SK-N-SH (cell line): ENCODE measurements around the gene PSMB9. TPM values are rescaled to one million over a fixed set of nuclear protein-coding genes. Genes with fewer than 3 reads are reported as not detected.

Experiments used
- CTCF ChIA-PET: fragments of 300-600, 350-600 bp; formaldehyde crosslinking; extraction: SDS; loops from one replicate; lab custom pipeline; 2021; lab: Yijun Ruan, JAX
- POLR2A ChIA-PET: fragments of 350-600 bp; sonication (Branson Sonifier 250); formaldehyde crosslinking; extraction: SDS; loops from one replicate; lab custom pipeline; 2020; ENCODE audit warnings: antibody characterized with exemption, inconsistent platforms; lab: Yijun Ruan, JAX
- DNase-seq: peaks from one replicate; pipeline ENCODE4 v3.0.0; 2012
- H2AFZ ChIP-seq: fragments of 200-600 bp; sonication (generic); 2 replicates; pipeline ENCODE4 v1.8.1; 2016; ENCODE audit warnings: antibody characterized with exemption, mild to moderate bottlenecking, low read depth
- H3F3A ChIP-seq: fragments of 200-600 bp; sonication (generic); replicated peaks from 2 replicates; pipeline ENCODE3; 2016; ENCODE audit warnings: antibody characterized with exemption, mild to moderate bottlenecking; ENCODE audit not compliant: insufficient read depth
- H3K27ac ChIP-seq, 2 experiments: fragments of 200-500 bp in 1 of 2; fragments of 200-600 bp in 1 of 2; sonication (Bioruptor generic) in 1 of 2; sonication (generic), shearing (Covaris generic) in 1 of 2; 2 replicates each; pipeline versions ENCODE4 v1.5.1 to v1.6.1; 2014 to 2016; ENCODE audit warnings: low read depth in 2 of 2, inconsistent platforms in 1 of 2, low read length in 1 of 2, mild to moderate bottlenecking in 1 of 2, mixed read lengths in 1 of 2
- H3K27me3 ChIP-seq: fragments of 200-600 bp; sonication (generic), shearing (Covaris generic); 2 replicates; pipeline ENCODE4 v1.6.1; 2016; ENCODE audit warnings: mixed run types; ENCODE audit not compliant: insufficient read depth
- H3K36me3 ChIP-seq, 2 experiments: fragments of 200-500 bp in 1 of 2; fragments of 200-600 bp in 1 of 2; sonication (Bioruptor generic) in 1 of 2; sonication (generic) in 1 of 2; replicated peaks in 1 of 2; 2 replicates each; pipeline versions ENCODE3 to v1.5.1; 2014 to 2016; ENCODE audit warnings: low read length in 1 of 2, mild to moderate bottlenecking in 1 of 2; ENCODE audit not compliant: insufficient read depth in 2 of 2, control insufficient read depth in 1 of 2
- H3K4me1 ChIP-seq, 2 experiments: fragments of 200-500 bp in 1 of 2; fragments of 200-600 bp in 1 of 2; sonication (Bioruptor generic) in 1 of 2; sonication (generic), shearing (Covaris generic) in 1 of 2; 2 replicates each; pipeline versions ENCODE4 v1.5.1 to v1.6.1; 2014 to 2016; ENCODE audit warnings: low read depth in 1 of 2, low read length in 1 of 2, mixed run types in 1 of 2; ENCODE audit not compliant: insufficient read depth in 2 of 2, control insufficient read depth in 1 of 2
- H3K4me2 ChIP-seq: fragments of 200-600 bp; sonication (generic), shearing (Covaris generic); 2 replicates; pipeline ENCODE4 v1.6.1; 2017; ENCODE audit warnings: mixed run types
- H3K4me3 ChIP-seq, 2 experiments: fragments of 200-500 bp in 1 of 2; fragments of 200-600 bp in 1 of 2; sonication (Bioruptor generic) in 1 of 2; sonication (generic), shearing (Covaris generic) in 1 of 2; 2 replicates each; pipeline versions ENCODE4 v1.5.1 to v1.8.1; 2014 to 2016; ENCODE audit warnings: low read depth in 2 of 2, inconsistent platforms in 1 of 2, low read length in 1 of 2, mild to moderate bottlenecking in 1 of 2, mixed read lengths in 1 of 2, moderate library complexity in 1 of 2
- H3K79me2 ChIP-seq: fragments of 200-600 bp; sonication (generic); 2 replicates; pipeline ENCODE4 v1.8.1; 2017; ENCODE audit warnings: mild to moderate bottlenecking; ENCODE audit not compliant: insufficient read depth
- H3K9ac ChIP-seq: fragments of 200-600 bp; sonication (generic); 2 replicates; pipeline ENCODE4 v1.6.1; 2017; ENCODE audit warnings: mixed run types
- H3K9me2 ChIP-seq: fragments of 200-600 bp; sonication (generic); 2 replicates; pipeline ENCODE4 v1.6.1; 2017; ENCODE audit warnings: mixed run types
- H3K9me3 ChIP-seq: fragments of 200-600 bp; sonication (generic); 2 replicates; pipeline ENCODE4 v1.6.1; 2017; ENCODE audit warnings: mixed run types, mild to moderate bottlenecking, moderate library complexity
- H4K20me1 ChIP-seq: fragments of 200-600 bp; sonication (generic); 2 replicates; pipeline ENCODE4 v1.6.1; 2017; ENCODE audit warnings: mild to moderate bottlenecking, mixed run types; ENCODE audit not compliant: insufficient read depth
- FOSL2 ChIP-seq: IDR thresholded peaks from 2 replicates; pipeline ENCODE4 v1.4.0; 2012; ENCODE audit warnings: low read depth, mild to moderate bottlenecking, moderate library complexity, borderline replicate concordance
- GABPA ChIP-seq: IDR thresholded peaks from 2 replicates; pipeline ENCODE4 v1.4.0; 2012; ENCODE audit warnings: low read depth, mild to moderate bottlenecking
- IRF3 ChIP-seq: fragments of 150-350 bp; IDR thresholded peaks from 2 replicates; pipeline ENCODE4 v1.6.1; 2016; ENCODE audit warnings: mild to moderate bottlenecking, low read depth, low read length
- MAX ChIP-seq: IDR thresholded peaks from 2 replicates; pipeline ENCODE4 v1.4.0; 2012; ENCODE audit warnings: low read depth
- NFIC ChIP-seq: IDR thresholded peaks from 2 replicates; pipeline ENCODE4 v1.4.0; 2012; ENCODE audit warnings: borderline replicate concordance
- PBX3 ChIP-seq: IDR thresholded peaks from 2 replicates; pipeline ENCODE4; 2012
- RCOR1 ChIP-seq: fragments of 150-350 bp; IDR thresholded peaks from 2 replicates; pipeline ENCODE4 v1.6.1; 2017; ENCODE audit warnings: antibody characterized with exemption, low read length
- REST ChIP-seq: IDR thresholded peaks from 2 replicates; pipeline ENCODE4 v1.6.1; 2012; ENCODE audit warnings: mild to moderate bottlenecking, low read depth, low read length, moderate library complexity
- TAF1 ChIP-seq: IDR thresholded peaks from 2 replicates; pipeline ENCODE4 v1.6.1; 2012; ENCODE audit warnings: low read depth, mild to moderate bottlenecking, low read length, moderate library complexity, borderline replicate concordance
- USF1 ChIP-seq: IDR thresholded peaks from 2 replicates; pipeline ENCODE4 v1.4.0; 2012; ENCODE audit warnings: low read depth, borderline replicate concordance
- WGBS: methylation state at CpG from one replicate; pipeline ENCODE4 v1.1.6; 2017; ENCODE audit warnings: low lambda C conversion rate; 5-methylcytosine and 5-hydroxymethylcytosine counted together
- polyA plus RNA-seq, 3 experiments: library from polyadenylated mRNA; depleted of rRNA; stranded (reverse); fragments of >200 nt; gene quantifications; 2 replicates each; pipeline ENCODE4 v1.2.3, GENCODE V29; 2012

PSMB9 gene
- polyA plus RNA-seq, 1 of the 3 experiments (the other 2 are of a cell fraction) = 83.7 TPM

- CTCF ChIA-PET = interaction anchor here (0.9 to 2.6 kb wide), 8 partner anchors 8 to 97 kb away, joined by 3 to 18 read pairs (median 4); partner anchors contain the start of gene TAP2
- no peaks in the 10 kb centered on the region for H3K9me2 ChIP-seq
- peaks cover 0 to 8% of the 10 kb centered on the region in 2 experiments for H3K36me3 ChIP-seq
- H3K9ac ChIP-seq = no peak overlapping the region
- TF ChIP-seq GABPA (no peak), IRF3 (no peak), MAX (no peak), TAF1 (no peak), PBX3 (no peak), NFIC (no peak)
- H3K4me1 ChIP-seq = no peaks in the 10 kb centered on the region
- POLR2A ChIA-PET = interaction anchor here (1.1 kb wide), 1 partner anchor 10 kb away, joined by 3 read pairs; no protein-coding TSS in a partner anchor
- H4K20me1 ChIP-seq = no peaks in the 10 kb centered on the region
- H3K79me2 ChIP-seq = no peaks in the 10 kb centered on the region
- peaks cover 6% of the 10 kb centered on the region for H3F3A ChIP-seq
- no peak for DNase-seq
- no peak overlapping the region for H3K27ac ChIP-seq
- H3K9me3 ChIP-seq = no peaks in the 10 kb centered on the region
- H3K4me3 ChIP-seq = no peak overlapping the region
- no peak overlapping the region for H3K4me2 ChIP-seq
- H3K27me3 ChIP-seq = no peaks in the 10 kb centered on the region
- H2AFZ ChIP-seq = no peak overlapping the region
Measured at GRCh38 chr6:32903952-32904351, 50.0 kb downstream of the PSMB9 start.

GRCh38 chr6:32905078-32905477 lies 51.1 kb downstream of the PSMB9 start:
- CTCF ChIA-PET = interaction anchor here (0.9 to 2.6 kb wide), 10 partner anchors 9 to 96 kb away, joined by 3 to 18 read pairs (median 4); partner anchors contain the start of genes HLA-DMA and TAP2
- 87% methylated on average over 2 of the region's 2 CpGs for WGBS
- H3K9me2 ChIP-seq = no peaks in the 10 kb centered on the region

More at GRCh38 chr6:32905078-32905477, 51.1 kb downstream of the PSMB9 start:
- Histone ChIP-seq H2AFZ (no peak overlapping the region), H4K20me1 (no peaks in the 10 kb centered on the region), H3K4me1 (no peaks in the 10 kb centered on the region), H3K27me3 (no peaks in the 10 kb centered on the region), H3K9ac (no peak overlapping the region), H3K9me3 (no peaks in the 10 kb centered on the region), H3F3A (peaks cover 6% of the 10 kb centered on the region), H3K4me3 (no peak overlapping the region), H3K27ac (no peak overlapping the region), H3K79me2 (no peaks in the 10 kb centered on the region), H3K36me3 (peaks cover 0 to 8% of the 10 kb centered on the region in 2 experiments), H3K4me2 (no peak overlapping the region)
- no peak for DNase-seq
- POLR2A ChIA-PET = interaction anchor here (1.1 kb wide), 1 partner anchor 11 kb away, joined by 3 read pairs; no protein-coding TSS in a partner anchor
- TF ChIP-seq FOSL2 (no peak), PBX3 (no peak), USF1 (no peak), REST (no peak), RCOR1 (no peak)
